Vagina (tissue), 2 donors: Measurements from ENCODE around the gene CPM. TPM values are rescaled to one million over a fixed set of nuclear protein-coding genes. Genes with fewer than 3 reads are reported as not detected.

ENCODE experiments used
- DNase-seq, 2 donors: peaks; one replicate each; pipeline ENCODE4 v3.0.0-alpha.2; 2017; ENCODE audit errors: extremely low spot score in 2 of 2
- H3K27ac ChIP-seq: fragments of 200-600 bp; sonication (generic); one replicate; pipeline ENCODE4 v1.5.1; 2019
- H3K27me3 ChIP-seq: fragments of 200-600 bp; sonication (generic); one replicate; pipeline ENCODE4 v1.5.1; 2019
- H3K36me3 ChIP-seq, 2 donors: fragments of 200-600 bp; sonication (generic); one replicate each; pipeline ENCODE4 v1.5.1; 2017 to 2019
- H3K4me1 ChIP-seq: fragments of 200-600 bp; sonication (generic); one replicate; pipeline ENCODE4 v1.5.1; 2019
- H3K4me3 ChIP-seq, 2 donors: fragments of 200-600 bp; sonication (generic); 1 replicate in 1 of 2; 2 replicates in 1 of 2; pipeline ENCODE4 v1.5.1; 2016 to 2019
- H3K9me3 ChIP-seq: fragments of 200-600 bp; sonication (generic); one replicate; pipeline ENCODE4 v1.5.1; 2019
- POLR2A ChIP-seq, 2 donors: fragments of 450-650 bp; IDR thresholded peaks; one replicate each; pipeline ENCODE4 v1.6.1; 2017; ENCODE audit warnings: antibody characterized with exemption in 2 of 2, mild to moderate bottlenecking in 2 of 2, moderate library complexity in 2 of 2
- POLR2AphosphoS5 ChIP-seq, 2 donors: sonication (generic); formaldehyde crosslinking; IDR thresholded peaks; one replicate each; pipeline ENCODE4 v1.9.0; 2017; ENCODE audit warnings: antibody characterized with exemption in 2 of 2, mild to moderate bottlenecking in 2 of 2, low read depth in 1 of 2; ENCODE audit not compliant: insufficient read depth in 1 of 2
- intact Hi-C: fragments of 100-400 bp; cut with DNase I; formaldehyde crosslinking; loops from one replicate; pipeline ENCODE4 v1.15.1; 2023
- total RNA-seq: library from RNA; depleted of rRNA; stranded (reverse); fragments of >200 nt; gene quantifications from one replicate; pipeline ENCODE4 v1.2.3, GENCODE V29; 2016
- TF ChIP-seq, protein P1 (sequence below), 3 experiments: fragments of 450-650 bp in 2 of 3; fragments of 200-600 bp in 1 of 3; sonication (generic) in 1 of 3; IDR thresholded peaks; one replicate each; pipeline ENCODE4 v1.5.1; 2017 to 2019; ENCODE audit warnings: antibody characterized with exemption in 3 of 3, mild to moderate bottlenecking in 2 of 3, moderate library complexity in 2 of 3

Gene CPM
- total RNA-seq = 35.4 TPM

DNA sequence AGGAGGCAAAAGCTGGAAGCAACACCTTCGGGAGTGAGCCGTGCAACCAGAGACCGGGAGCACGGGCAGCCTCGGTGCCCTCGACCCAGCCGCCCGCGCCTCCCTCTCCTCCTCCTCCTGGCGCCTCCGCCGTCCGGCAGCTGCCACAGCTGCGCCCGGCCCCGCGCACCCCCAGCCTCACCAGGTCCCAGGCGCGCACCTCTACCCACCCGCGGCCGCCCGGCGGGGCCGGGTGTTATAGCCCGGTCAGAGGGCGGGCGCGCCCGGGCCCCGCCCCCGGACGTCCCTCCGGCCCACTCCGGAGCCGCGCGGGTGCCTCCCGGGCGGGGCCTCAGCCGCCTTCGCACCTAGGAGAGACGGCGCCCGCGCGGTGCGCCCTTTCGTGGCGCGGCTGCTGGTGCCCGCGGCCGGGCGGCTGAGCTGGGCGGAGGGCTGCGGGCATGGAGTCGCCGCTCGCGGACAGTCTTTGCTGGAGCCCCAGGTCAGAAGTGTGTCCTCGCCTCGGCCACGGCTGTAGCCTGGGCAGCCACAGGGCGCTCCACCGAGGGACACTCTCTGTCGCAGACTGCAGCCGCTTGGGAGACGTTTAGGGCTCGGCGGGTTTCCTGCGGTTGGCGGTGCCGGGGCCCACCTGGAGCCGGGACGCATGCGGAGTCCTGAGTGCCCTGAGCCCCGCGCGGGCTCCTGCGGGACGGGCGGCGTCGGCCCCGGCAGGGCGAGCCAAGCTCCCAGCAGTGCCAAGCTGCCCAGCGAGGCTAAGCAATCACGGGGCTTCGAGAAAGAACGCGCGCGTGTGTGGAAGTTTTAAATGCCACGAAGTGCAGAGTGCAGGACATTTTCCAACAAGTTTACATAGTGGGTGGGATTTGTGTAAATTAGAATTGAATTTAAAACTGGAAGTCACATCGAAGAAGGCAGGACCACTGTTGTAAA, at the start of gene CPM:
Gene CPM (minus strand): TSS at position 211 of the 933 bp plus-strand sequence. CDS start 334 bp downstream, outside the sequence.
- Histone ChIP-seq H3K27me3 (no peaks in the 10 kb centered on the region), H3K27ac (peak within 1 kb of the TSS; percentile 38), H3K36me3 (no peaks in the 10 kb centered on the region), H3K9me3 (no peaks in the 10 kb centered on the region), H3K4me3 (peak within 1 kb of the TSS; percentile 59 to 77), H3K4me1 (peaks cover 6% of the 10 kb centered on the region)
- peak; percentile 48 to 86 for TF ChIP-seq POLR2A (IDR thresholded peaks at IDR 0.05)
- TF ChIP-seq, protein P1, sequence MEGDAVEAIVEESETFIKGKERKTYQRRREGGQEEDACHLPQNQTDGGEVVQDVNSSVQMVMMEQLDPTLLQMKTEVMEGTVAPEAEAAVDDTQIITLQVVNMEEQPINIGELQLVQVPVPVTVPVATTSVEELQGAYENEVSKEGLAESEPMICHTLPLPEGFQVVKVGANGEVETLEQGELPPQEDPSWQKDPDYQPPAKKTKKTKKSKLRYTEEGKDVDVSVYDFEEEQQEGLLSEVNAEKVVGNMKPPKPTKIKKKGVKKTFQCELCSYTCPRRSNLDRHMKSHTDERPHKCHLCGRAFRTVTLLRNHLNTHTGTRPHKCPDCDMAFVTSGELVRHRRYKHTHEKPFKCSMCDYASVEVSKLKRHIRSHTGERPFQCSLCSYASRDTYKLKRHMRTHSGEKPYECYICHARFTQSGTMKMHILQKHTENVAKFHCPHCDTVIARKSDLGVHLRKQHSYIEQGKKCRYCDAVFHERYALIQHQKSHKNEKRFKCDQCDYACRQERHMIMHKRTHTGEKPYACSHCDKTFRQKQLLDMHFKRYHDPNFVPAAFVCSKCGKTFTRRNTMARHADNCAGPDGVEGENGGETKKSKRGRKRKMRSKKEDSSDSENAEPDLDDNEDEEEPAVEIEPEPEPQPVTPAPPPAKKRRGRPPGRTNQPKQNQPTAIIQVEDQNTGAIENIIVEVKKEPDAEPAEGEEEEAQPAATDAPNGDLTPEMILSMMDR (IDR thresholded peaks at IDR 0.05) = no peak
- peak in 1 of 2 donors; percentile 52 for TF ChIP-seq POLR2AphosphoS5 (IDR thresholded peaks at IDR 0.05; ENCODE audit: insufficient read depth in 1 of 2, low read depth in 1 of 2)
- intact Hi-C loops = no loop called here
- DNase-seq = no peak

DNA sequence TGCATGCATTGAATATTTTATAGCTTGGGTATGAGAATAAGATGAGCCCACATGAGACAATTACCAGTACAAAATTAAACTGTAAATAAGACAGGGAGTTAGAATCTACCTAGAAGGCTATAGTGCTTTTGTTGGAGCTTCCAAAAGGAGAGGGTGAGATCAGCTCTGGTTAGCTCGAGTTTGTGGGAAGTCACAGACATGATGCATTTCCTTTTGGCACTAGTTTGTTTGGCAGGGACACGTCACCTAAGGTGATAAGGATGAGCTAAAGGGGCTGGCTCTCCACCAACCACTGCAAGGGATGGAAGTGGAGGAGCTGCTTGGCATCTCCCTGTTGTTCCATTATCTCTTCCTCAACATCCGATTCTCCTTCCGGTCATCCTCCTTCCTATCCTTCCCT, 48.5 kb upstream of the CPM start:
- intact Hi-C loops = no loop called here
- H3K4me3 ChIP-seq = no peak overlapping the region
- H3K27ac ChIP-seq = no peak overlapping the region
- no peaks in the 10 kb centered on the region for H3K9me3 ChIP-seq
- no peaks in the 10 kb centered on the region for H3K27me3 ChIP-seq
- no peaks in the 10 kb centered on the region for H3K36me3 ChIP-seq
- DNase-seq = no peak
- peaks cover 9% of the 10 kb centered on the region for H3K4me1 ChIP-seq
- TF ChIP-seq, protein P1 (IDR thresholded peaks at IDR 0.05) = no peak
- TF ChIP-seq POLR2AphosphoS5 (IDR thresholded peaks at IDR 0.05; ENCODE audit: insufficient read depth in 1 of 2, low read depth in 1 of 2) (no peak), POLR2A (IDR thresholded peaks at IDR 0.05) (no peak)

DNA sequence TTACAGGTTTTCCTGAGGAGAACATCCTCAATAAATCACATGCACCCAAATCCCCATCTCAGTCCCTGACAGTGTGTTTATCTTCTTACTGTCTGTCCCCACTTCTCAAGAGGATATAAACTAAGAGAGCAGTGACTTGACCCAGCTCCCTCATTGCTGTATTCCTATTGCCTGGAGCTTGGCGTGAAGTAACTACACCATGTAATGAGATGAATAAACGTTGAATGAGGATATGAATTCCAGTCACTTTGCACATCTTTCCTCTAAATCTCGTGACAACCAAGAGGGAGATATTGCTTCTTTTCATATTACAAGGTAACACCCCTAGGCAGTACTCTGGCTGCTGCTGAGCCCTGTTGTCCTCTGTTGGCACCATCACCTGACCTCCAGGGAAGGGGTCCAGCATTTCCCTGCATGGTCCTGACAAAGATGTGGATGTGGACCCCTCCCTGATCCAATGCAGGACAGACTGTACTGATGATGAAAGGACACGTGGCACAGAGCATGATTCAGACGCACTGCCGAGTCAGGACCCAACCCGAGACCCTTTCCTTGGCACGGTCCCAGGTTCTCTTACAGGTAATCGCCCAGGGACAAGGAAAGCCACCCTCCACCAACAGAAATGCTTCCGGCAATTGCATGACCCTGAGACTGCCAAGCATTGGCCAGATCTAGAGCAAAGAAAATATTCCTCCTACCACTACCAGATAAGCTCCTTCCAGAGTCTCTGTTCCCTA, 47.7 kb upstream of the CPM start:
- H3K4me3 ChIP-seq = no peak overlapping the region
- no peak overlapping the region for H3K27ac ChIP-seq
- no peak for DNase-seq
- no peaks in the 10 kb centered on the region for H3K36me3 ChIP-seq
- TF ChIP-seq POLR2AphosphoS5 (IDR thresholded peaks at IDR 0.05; ENCODE audit: insufficient read depth in 1 of 2, low read depth in 1 of 2) (no peak), POLR2A (IDR thresholded peaks at IDR 0.05) (no peak)
- TF ChIP-seq, protein P1 (IDR thresholded peaks at IDR 0.05) = no peak
- H3K27me3 ChIP-seq = no peaks in the 10 kb centered on the region
- intact Hi-C loops = no loop called here
- H3K9me3 ChIP-seq = no peaks in the 10 kb centered on the region
- peaks cover 9% of the 10 kb centered on the region for H3K4me1 ChIP-seq

DNA sequence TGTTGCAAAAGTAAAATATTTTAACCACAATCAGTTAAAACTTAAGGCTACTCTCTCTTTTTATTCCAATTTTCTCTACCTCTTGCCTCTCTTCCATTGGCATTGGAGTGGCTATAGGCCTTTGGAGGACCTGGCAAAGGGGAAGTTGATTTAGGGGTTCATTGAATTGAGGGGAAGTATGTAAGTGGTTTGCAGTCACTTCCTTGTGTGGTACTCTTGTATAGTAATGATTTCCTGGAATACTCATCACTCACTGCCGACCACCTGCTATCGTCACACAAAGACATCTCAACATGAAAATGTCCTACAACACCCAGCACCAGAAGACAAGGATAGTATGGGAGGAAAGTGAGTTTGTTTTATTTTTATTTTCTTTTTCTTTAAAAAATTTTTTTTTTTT, 45.7 kb upstream of the CPM start:
- Histone ChIP-seq H3K27me3 (no peaks in the 10 kb centered on the region), H3K27ac (no peak overlapping the region), H3K36me3 (no peaks in the 10 kb centered on the region), H3K9me3 (no peaks in the 10 kb centered on the region), H3K4me1 (peaks cover 9% of the 10 kb centered on the region), H3K4me3 (no peak overlapping the region)
- DNase-seq = no peak
- TF ChIP-seq, protein P1 (IDR thresholded peaks at IDR 0.05) = no peak
- TF ChIP-seq POLR2A (IDR thresholded peaks at IDR 0.05) (no peak), POLR2AphosphoS5 (IDR thresholded peaks at IDR 0.05; ENCODE audit: insufficient read depth in 1 of 2, low read depth in 1 of 2) (no peak)
- intact Hi-C loops = no loop called here
